GM18867 (cell line): ENCODE data around the gene SYCE1.
"Not testable (repeated sequence)": the region's sequence is repeated elsewhere in the genome, so short reads cannot be mapped to it uniquely, and the experiment has no call there.

Experiments
- ATAC-seq: cut with Tn5 transposase; IDR thresholded peaks from one replicate; pipeline ENCODE4 v1.9.1; 2021; ENCODE audit warnings: mild to moderate bottlenecking, moderate library complexity; ENCODE audit not compliant: unreplicated experiment

SYCE1 gene, protein sequence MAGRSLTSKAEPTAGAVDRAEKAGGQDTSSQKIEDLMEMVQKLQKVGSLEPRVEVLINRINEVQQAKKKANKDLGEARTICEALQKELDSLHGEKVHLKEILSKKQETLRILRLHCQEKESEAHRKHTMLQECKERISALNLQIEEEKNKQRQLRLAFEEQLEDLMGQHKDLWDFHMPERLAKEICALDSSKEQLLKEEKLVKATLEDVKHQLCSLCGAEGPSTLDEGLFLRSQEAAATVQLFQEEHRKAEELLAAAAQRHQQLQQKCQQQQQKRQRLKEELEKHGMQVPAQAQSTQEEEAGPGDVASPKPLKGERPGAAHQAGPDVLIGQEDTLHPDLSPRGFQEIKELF

GRCh38 chr10:133565441-133566294, at the start of gene SYCE1:
Gene SYCE1 (minus strand): TSS chr10:133565583. CDS start chr10:133565529, 54 bp downstream.
- ATAC-seq: no peak

- no peak for ATAC-seq
Observed at GRCh38 chr10:133614830-133615580, 49.6 kb upstream of the SYCE1 start.

- ATAC-seq: no peak
Observed at GRCh38 chr10:133613699-133614098, 48.3 kb upstream of the SYCE1 start.

GRCh38 chr10:133611079-133611478, 45.7 kb upstream of the SYCE1 start:
- ATAC-seq: no peak

GRCh38 chr10:133608855-133609254, 43.5 kb upstream of the SYCE1 start:
- ATAC-seq: no peak

DNA sequence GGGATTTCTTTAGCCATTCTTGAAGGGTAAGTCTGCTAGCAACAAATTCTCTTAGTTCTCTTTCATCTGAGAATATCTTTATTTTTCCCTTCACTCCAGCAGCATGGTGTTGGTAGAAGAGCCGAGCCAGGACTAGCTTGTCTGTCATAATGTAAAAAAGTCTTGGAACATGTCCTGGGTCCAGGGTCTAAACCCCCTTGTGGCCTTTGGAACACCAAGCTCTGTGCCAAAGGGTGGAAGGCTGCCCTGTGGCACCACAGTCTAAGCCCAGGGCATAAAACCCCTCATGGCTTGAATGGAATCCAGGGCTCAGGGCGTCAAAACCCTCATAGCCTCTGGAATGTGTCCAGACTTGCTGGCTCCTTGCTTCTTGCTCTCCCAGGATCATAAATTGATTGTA, 38.1 kb upstream of the SYCE1 start:
- ATAC-seq: not testable (repeated sequence)

- no peak for ATAC-seq
Observed at GRCh38 chr10:133600657-133601056, 35.3 kb upstream of the SYCE1 start.

GRCh38 chr10:133599869-133600268, 34.5 kb upstream of the SYCE1 start:
- not testable (repeated sequence) for ATAC-seq

DNA sequence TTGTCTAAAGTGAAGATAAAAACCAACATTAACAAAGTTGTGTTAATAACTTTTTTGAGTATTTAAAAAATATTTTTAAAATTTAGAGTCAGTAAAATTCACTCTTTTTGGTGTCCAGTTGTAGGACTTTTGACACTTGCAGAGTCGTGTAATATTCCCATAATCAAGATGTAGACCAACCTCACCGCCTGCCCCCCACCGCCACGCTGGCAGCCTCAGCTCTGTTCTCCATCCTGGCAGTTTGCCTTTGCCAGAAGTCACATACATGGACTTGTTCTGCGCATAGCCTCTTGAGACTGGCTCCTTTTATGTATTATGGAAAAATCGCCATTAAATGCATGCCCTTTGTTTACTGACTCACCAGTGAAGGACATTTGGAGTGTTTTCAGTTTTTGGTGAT, 27.3 kb upstream of the SYCE1 start:
- ATAC-seq: no peak

DNA sequence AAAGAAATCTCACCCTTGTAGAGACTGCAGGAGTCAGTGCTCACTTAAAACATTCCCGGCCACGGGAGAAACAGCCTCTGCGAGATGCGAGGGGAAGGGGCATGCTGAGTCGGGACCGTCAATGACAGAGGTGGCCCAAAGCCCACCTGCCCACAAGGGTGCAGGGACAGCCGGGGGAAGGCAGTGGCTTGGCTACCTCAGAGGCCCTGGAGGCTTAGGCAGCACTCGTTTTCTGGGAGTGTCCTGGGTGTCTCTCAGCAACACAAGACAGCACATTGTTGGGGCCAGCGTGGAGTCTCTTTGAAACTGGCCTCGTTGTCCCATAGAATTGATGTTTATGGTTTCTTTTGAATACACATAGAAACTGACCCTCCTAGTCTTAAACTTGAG, 25.6 kb upstream of the SYCE1 start:
- ATAC-seq: no peak

DNA sequence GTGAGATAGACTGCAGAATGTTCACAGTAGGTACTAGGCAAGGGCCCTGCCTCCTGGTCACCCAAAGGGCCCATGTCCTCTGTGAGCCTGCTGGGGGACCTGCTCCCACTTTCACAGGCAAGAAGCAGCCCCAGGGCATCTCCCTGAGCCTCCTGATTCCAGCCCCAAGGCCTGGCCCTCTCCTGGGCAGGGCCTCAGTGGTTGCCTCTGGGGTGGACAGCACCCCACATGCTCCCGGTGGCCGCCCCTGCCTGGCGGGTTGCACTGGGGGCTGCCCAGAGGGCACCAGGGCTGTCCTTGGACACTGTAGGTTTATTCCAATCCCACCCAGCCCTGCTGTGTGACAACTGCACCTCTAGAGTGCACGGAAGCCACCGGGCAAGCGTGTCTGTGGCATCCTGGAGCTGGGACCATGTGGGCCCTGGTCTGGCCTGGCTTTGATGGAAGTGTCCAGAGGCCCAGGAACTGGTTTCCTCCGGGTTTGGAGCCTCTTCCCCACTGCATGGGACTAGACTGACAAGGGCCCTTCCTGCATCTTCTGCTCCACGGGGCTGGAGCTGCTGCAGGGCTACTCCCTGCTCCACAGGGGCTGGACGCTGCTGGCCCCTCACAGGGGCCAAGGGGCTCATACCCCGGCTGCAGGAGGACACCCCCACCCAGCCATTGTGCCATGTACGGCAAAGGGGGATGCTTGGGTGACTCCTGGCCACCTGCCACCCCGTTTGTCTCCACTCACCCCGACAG, 25.0 kb upstream of the SYCE1 start:
- ATAC-seq: no peak

DNA sequence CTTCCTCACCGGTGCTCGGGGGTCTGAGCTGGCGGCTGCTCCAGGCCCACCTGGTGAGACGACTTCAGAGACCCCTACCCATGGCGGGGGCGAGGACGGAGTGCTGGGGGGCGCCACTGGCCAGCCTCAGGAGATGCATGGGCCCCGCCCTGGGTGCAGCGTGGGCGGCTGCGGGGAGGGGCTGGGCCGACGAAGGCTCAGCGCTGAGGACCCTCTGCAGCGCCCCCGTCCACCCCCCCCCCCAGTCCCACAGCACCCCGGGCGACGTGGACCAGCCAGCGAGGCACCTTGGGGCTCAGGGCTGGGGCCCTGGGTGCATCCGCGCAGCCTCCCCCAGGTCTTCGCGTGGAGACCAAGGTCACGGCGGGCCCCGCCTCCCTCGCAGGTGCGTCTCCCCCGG, 11.7 kb upstream of the SYCE1 start:
- ATAC-seq: not testable (repeated sequence)

GRCh38 chr10:133573460-133573859, 8.1 kb upstream of the SYCE1 start:
- not testable (repeated sequence) for ATAC-seq

DNA sequence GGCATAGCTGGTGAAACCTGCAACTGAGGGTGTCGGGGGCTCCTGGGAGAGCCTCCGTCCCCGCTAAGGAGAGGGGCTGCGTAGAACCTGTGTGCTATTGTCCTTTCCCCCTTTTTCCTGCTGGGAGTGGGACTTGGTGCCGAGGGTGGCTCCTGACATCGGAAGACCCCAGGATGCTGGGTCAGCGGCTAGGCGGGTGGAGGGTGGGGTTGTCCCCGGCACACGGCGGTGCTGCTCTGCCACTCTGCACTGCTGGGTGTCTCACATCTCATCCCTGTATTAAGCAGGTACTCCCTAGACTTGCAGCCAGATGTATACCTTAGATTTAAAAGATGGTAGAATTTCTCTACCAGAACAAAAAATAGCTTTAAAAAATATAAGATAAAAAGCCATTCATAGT, 6.7 kb upstream of the SYCE1 start:
- ATAC-seq: not testable (repeated sequence)

DNA sequence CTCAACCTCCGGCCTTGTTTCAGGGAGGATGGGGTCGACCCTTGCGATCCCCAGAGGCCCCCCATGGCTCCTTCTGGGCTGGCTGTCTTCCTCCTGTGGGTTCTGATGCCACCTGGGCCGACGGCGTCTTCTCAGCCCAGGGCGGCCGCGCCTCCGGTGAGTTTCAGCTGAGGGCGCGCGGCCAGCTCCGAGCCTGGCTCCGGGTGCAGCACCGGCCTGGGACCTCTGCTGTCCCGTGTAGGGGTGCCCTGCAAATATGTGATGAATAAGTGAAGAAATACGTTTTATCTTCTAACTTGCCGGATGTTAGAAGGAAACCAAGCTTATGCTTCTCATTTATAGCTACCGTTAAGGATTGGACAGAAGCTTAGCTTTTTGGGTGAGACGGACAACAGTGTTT, 4.4 kb upstream of the SYCE1 start:
- ATAC-seq: not testable (repeated sequence)

DNA sequence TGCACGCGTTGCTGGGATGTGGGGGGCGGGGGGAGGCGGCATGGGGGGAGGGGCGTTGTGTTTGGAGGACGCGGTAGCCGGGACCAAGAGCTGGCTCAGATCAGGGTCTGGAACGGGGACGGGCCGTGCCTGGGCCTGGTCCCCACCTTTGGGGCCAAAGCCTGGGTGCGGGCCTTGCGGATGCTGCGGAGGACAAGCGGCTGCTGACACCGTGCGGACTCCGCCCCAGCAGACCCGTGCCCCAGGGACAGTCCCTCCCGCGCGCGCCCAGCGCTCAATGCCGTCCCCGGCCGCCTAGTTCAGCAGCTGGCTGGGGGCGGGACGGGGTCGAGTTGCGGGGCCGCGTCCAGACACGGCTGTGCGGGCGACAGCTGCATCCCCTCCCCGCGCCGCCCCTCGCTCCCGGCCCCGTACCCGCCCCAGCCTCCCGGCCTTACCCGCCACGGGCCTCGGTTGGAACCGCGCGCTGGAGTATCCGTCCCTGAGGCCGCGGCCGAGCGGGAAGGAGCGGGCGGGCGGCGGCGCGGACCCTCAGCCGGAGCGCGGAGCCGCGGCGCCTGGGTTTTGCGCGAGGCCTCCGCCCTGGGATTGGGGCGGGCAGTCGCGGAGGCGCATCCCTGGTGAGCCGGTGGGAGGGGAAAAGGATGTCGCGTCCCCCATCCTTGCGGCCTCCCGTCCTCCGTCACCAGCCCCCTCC, 3.6 kb upstream of the SYCE1 start:
- ATAC-seq: not testable (repeated sequence)

DNA sequence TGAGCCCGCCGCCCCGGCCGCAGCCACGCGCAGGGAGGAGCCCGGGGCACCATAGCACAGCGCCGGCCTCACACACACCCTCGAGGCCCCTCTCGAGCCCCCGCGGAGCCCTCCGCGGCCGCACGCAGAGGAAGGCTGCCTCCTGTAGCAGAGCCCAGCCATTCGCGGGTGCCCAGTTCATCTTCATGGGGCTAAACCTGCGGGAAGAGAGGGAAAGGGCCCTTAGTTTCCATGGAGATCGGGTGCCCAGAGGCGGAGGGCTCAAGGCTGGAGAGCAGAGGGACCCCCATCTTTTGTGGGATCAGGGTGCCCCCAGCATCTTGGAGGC, 2.9 kb upstream of the SYCE1 start:
- ATAC-seq: no peak

DNA sequence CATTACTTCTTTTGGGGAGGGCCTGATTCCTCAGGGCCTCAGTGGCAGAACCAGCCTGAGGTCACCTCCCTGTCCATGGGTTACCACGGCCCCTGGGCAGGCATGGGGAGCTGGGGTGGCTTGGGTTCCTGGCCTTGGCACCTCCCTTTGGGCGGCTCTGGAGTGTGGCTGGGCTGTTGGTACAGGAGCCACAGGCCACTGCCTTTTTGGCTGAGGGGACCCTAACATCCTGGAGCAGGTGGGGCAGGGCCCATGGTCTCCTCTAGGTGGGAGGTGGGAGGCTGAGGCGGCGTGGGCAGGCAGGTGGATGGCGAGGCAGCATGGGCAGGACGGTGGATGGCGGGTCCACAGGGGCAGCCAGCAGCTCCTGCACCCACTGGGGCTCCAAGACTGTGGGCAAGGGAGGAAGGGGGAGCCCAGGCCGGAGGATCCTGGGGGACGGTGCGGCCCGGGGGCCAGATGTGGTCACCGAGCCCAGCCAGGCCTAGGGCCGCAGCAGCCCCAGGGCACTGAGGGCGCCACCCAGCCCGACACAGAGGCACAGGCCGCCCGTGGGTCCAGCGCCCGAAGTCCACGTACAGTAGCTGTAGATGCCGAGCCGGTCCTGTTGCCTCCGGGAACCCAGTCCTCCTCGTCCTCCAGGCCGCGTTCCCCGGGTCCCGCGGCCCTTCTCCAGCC, 2.4 kb upstream of the SYCE1 start:
- ATAC-seq: no peak

DNA sequence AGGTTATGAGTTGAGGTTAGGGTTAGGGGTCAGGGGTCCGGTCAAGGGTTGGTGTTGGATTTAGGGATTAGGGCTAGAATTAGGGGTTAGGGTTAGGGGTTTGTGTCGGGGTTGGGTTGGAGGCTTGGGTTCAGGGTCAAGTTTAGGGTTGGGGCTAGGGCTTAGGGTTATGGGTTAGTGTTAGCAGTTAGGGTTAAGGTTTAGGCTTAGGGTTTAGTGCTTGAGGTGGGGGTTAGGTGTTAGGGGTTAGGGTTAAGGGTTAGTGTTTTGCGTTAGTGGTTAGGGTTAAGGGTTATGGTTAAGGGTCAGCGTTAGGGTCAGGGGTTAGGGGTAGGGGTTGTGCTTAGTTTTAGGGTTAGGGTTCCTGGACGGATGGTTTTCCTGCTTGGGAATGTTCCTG, 1.7 kb upstream of the SYCE1 start:
- ATAC-seq: no peak

DNA sequence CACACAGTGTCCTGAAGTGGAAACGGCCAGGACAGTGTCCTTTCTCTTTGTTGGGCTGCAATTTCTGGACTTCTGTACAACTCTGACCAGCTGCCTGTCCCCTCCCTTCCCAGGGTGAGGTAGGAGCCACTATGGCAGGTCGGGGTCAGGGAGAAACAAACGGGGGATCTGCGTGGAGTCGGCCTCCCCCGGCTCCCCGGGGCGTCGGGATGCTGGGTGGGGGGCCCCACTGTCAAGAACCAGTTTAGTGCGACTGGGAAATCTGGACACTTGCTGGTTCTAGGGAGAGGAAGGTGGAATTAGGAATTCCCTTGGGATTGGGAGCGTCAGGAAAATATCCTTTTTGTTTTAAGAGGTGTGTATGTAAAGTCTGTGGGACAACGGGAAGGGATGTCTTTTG, 567 bp downstream of the SYCE1 start:
- ATAC-seq: no peak
